H1 (cell line): ENCODE data around the gene CFAP61. TPM values are rescaled to one million over a fixed set of nuclear protein-coding genes. Genes with fewer than 3 reads are reported as not detected.

Experiments used
- CTCF ChIA-PET: fragments of 300-600 bp; sonication (Branson Sonifier 250); formaldehyde crosslinking; loops from one replicate; lab custom pipeline; 2021; ENCODE audit not compliant: partially characterized antibody; lab: Charles Lee
- POLR2A ChIA-PET: fragments of 300-600 bp; sonication (Branson Sonifier 250); formaldehyde crosslinking; loops from one replicate; lab custom pipeline; 2021; ENCODE audit warnings: inconsistent platforms; ENCODE audit not compliant: partially characterized antibody; lab: Charles Lee
- DNase-seq, 2 experiments: peaks; one replicate each; pipeline versions ENCODE4 v3.0.0 to v3.0.0-alpha.2; 2010 to 2022; ENCODE audit warnings: low spot score in 2 of 2, low read depth in 1 of 2, mixed read lengths in 1 of 2
- FAIRE-seq: peaks from 2 replicates; lab custom pipeline; 2011; peaks lifted over from hg19 to GRCh38; lab: Jason Lieb, UNC
- H2AFZ ChIP-seq: 2 replicates; pipeline ENCODE4 v1.8.1; 2012; ENCODE audit warnings: low read length, inconsistent platforms
- H2AK5ac ChIP-seq: 2 replicates; pipeline ENCODE4 v1.6.1; 2013; ENCODE audit warnings: low read depth, low read length
- H2BK120ac ChIP-seq: replicated peaks from 2 replicates; pipeline ENCODE3; 2013; ENCODE audit warnings: low read depth, low read length, inconsistent platforms
- H2BK12ac ChIP-seq: 2 replicates; pipeline ENCODE4 v1.6.1; 2013; ENCODE audit warnings: low read depth, low read length
- H2BK15ac ChIP-seq: 2 replicates; pipeline ENCODE4 v1.6.1; 2013; ENCODE audit warnings: low read length
- H2BK20ac ChIP-seq: 2 replicates; pipeline ENCODE4 v1.6.1; 2013; ENCODE audit warnings: low read length
- H2BK5ac ChIP-seq: 2 replicates; pipeline ENCODE4 v1.6.1; 2013; ENCODE audit warnings: low read depth, low read length
- H3K14ac ChIP-seq: 2 replicates; pipeline ENCODE4 v1.6.1; 2013; ENCODE audit warnings: inconsistent platforms; ENCODE audit not compliant: insufficient read length
- H3K18ac ChIP-seq: 2 replicates; pipeline ENCODE4 v1.6.1; 2013; ENCODE audit warnings: low read length; ENCODE audit errors: extremely low read depth
- H3K23ac ChIP-seq: 2 replicates; pipeline ENCODE4 v1.6.1; 2013; ENCODE audit warnings: inconsistent platforms; ENCODE audit not compliant: insufficient read length
- H3K23me2 ChIP-seq: 2 replicates; pipeline ENCODE4 v1.6.1; 2013; ENCODE audit warnings: low read depth, low read length
- H3K27ac ChIP-seq: 2 replicates; pipeline ENCODE4 v1.6.1; 2011; ENCODE audit warnings: low read depth, low read length, inconsistent platforms
- H3K27me3 ChIP-seq, 4 experiments: replicated peaks in 1 of 4; 1 replicate in 1 of 4; 2 replicates in 3 of 4; pipeline versions ENCODE4 v1.6.1 to v1.8.1; 2011 to 2013; ENCODE audit warnings: low read length in 3 of 4, mild to moderate bottlenecking in 3 of 4, inconsistent platforms in 2 of 4, mixed read lengths in 2 of 4, moderate library complexity in 1 of 4; ENCODE audit not compliant: control insufficient read depth in 3 of 4, insufficient read depth in 3 of 4; ENCODE audit errors: extremely low read depth in 1 of 4
- H3K36me3 ChIP-seq, 4 experiments: 2 replicates each; pipeline versions ENCODE4 v1.6.1 to v1.8.1; 2011 to 2013; ENCODE audit warnings: mild to moderate bottlenecking in 4 of 4, low read length in 3 of 4, moderate library complexity in 2 of 4, control low read depth in 1 of 4, inconsistent platforms in 1 of 4; ENCODE audit not compliant: insufficient read depth in 4 of 4, control insufficient read depth in 2 of 4
- H3K4ac ChIP-seq: replicated peaks from 2 replicates; pipeline ENCODE3; 2013; ENCODE audit warnings: low read length, low read depth, mixed read lengths, inconsistent platforms; ENCODE audit not compliant: insufficient read length
- H3K4me1 ChIP-seq, 4 experiments: replicated peaks in 1 of 4; 1 replicate in 1 of 4; 2 replicates in 3 of 4; pipeline versions ENCODE4 v1.6.1 to v1.8.1; 2011 to 2013; ENCODE audit warnings: low read length in 3 of 4, inconsistent platforms in 2 of 4, mixed read lengths in 1 of 4; ENCODE audit not compliant: insufficient read depth in 4 of 4, control insufficient read depth in 3 of 4
- H3K4me2 ChIP-seq, 2 experiments: 2 replicates each; pipeline versions ENCODE4 v1.6.1 to v1.8.1; 2011 to 2013; ENCODE audit warnings: low read depth in 2 of 2, low read length in 2 of 2, control low read depth in 1 of 2, inconsistent platforms in 1 of 2, mild to moderate bottlenecking in 1 of 2; ENCODE audit not compliant: insufficient read depth in 1 of 2
- H3K4me3 ChIP-seq, 4 experiments: fragments of 200-600, 300-600 bp in 1 of 4; sonication (generic), shearing (Covaris generic), sonication (Bioruptor Twin) in 1 of 4; 2 replicates each; pipeline versions ENCODE4 v1.5.1 to v1.8.1; 2011 to 2016; ENCODE audit warnings: low read length in 4 of 4, low read depth in 3 of 4, control low read depth in 2 of 4, inconsistent platforms in 2 of 4, mild to moderate bottlenecking in 2 of 4, mixed read lengths in 1 of 4, moderate library complexity in 1 of 4; ENCODE audit not compliant: insufficient read depth in 2 of 4; ENCODE audit errors: extremely low read depth in 1 of 4
- H3K56ac ChIP-seq: replicated peaks from 2 replicates; pipeline ENCODE3; 2013; ENCODE audit warnings: low read depth, mild to moderate bottlenecking, mixed read lengths, low read length, inconsistent platforms; ENCODE audit not compliant: insufficient read length
- H3K79me1 ChIP-seq: 2 replicates; pipeline ENCODE4 v1.6.1; 2013; ENCODE audit warnings: low read depth, low read length, control low read depth
- H3K79me2 ChIP-seq, 2 experiments: 2 replicates each; pipeline versions ENCODE4 v1.6.1 to v1.8.1; 2012 to 2013; ENCODE audit warnings: low read length in 2 of 2, mild to moderate bottlenecking in 2 of 2, inconsistent platforms in 1 of 2; ENCODE audit not compliant: insufficient read depth in 2 of 2, control insufficient read depth in 1 of 2
- H3K9ac ChIP-seq, 4 experiments: replicated peaks in 1 of 4; 1 replicate in 1 of 4; 2 replicates in 3 of 4; pipeline versions ENCODE4 v1.6.1 to v1.8.1; 2011 to 2013; ENCODE audit warnings: low read depth in 3 of 4, low read length in 3 of 4, control low read depth in 2 of 4, mild to moderate bottlenecking in 2 of 4, moderate library complexity in 2 of 4, inconsistent platforms in 1 of 4; ENCODE audit errors: extremely low read depth in 1 of 4
- H3K9me3 ChIP-seq, 2 experiments: 2 replicates each; pipeline versions ENCODE4 v1.6.1 to v1.8.1; 2012 to 2013; ENCODE audit warnings: mild to moderate bottlenecking in 2 of 2, moderate library complexity in 2 of 2, control low read depth in 1 of 2, inconsistent platforms in 1 of 2, low read depth in 1 of 2, low read length in 1 of 2, mixed read lengths in 1 of 2; ENCODE audit not compliant: insufficient read depth in 2 of 2
- H4K20me1 ChIP-seq, 2 experiments: replicated peaks in 1 of 2; 2 replicates each; pipeline versions ENCODE3 to v1.8.1; 2011 to 2013; ENCODE audit warnings: inconsistent platforms in 2 of 2, low read length in 2 of 2, mild to moderate bottlenecking in 1 of 2; ENCODE audit not compliant: insufficient read depth in 2 of 2, control insufficient read depth in 1 of 2
- H4K5ac ChIP-seq: 2 replicates; pipeline ENCODE4 v1.6.1; 2013; ENCODE audit warnings: low read length, low read depth, mixed read lengths, inconsistent platforms; ENCODE audit not compliant: insufficient read length
- H4K8ac ChIP-seq: 2 replicates; pipeline ENCODE4 v1.8.0; 2013; ENCODE audit warnings: mild to moderate bottlenecking, moderate library complexity, low read length, inconsistent platforms; ENCODE audit not compliant: insufficient read depth; ENCODE audit errors: extremely low read depth
- H4K91ac ChIP-seq: replicated peaks from 2 replicates; pipeline ENCODE3; 2013; ENCODE audit warnings: low read length, mixed read lengths, inconsistent platforms; ENCODE audit not compliant: insufficient read length
- BACH1 ChIP-seq: IDR thresholded peaks from 2 replicates; pipeline ENCODE4 v1.6.1; 2012; ENCODE audit warnings: low read length, improper control_type of control experiment
- BCL11A ChIP-seq, 2 experiments: IDR thresholded peaks; one replicate each; pipeline ENCODE4 v1.6.1; 2011; ENCODE audit warnings: low read depth in 2 of 2, low read length in 2 of 2, mild to moderate bottlenecking in 2 of 2
- CEBPB ChIP-seq: IDR thresholded peaks from 2 replicates; pipeline ENCODE4 v1.6.1; 2012; ENCODE audit warnings: low read depth, low read length
- WGBS, 2 experiments: shearing (Covaris generic) in 1 of 2; methylation state at CpG; one replicate each; pipeline versions ENCODE4 v1.1.6 to v1.1.7; 2013 to 2015; ENCODE audit warnings: low lambda C conversion rate in 2 of 2, mixed read lengths in 2 of 2, inconsistent platforms in 1 of 2, low coverage in 1 of 2, missing lambda C conversion rate in 1 of 2; ENCODE audit not compliant: insufficient replicate concordance in 2 of 2, insufficient coverage in 1 of 2, insufficient read length in 1 of 2; ENCODE audit errors: extremely low coverage in 1 of 2, missing lambda C conversion rate in 1 of 2; 5-methylcytosine and 5-hydroxymethylcytosine counted together
- polyA plus RNA-seq, 7 experiments: library from polyadenylated mRNA; depleted of rRNA in 3 of 7; stranded (reverse) in 5 of 7; unstranded in 2 of 7; fragments of >200 nt in 5 of 7; fragments of 200-250 nt in 2 of 7; gene quantifications; 1 replicate in 5 of 7; 2 replicates in 1 of 7; 4 replicates in 1 of 7; pipeline versions ENCODE4 v1.2.1 to v1.2.3, GENCODE V29; 2011 to 2013; ENCODE audit warnings: missing spikeins in 2 of 7, mixed read lengths in 2 of 7
- total RNA-seq: library from RNA; stranded (reverse); fragmentation: NEBNext Ultra II Directional; extraction: Animal tissue kit (Norgen Biotek cat#: 25700); gene quantifications from 2 replicates; pipeline ENCODE4 v1.2.1, GENCODE V29; 2021

Gene CFAP61
- total and polyA plus RNA-seq, 2 of the 8 experiments (the other 6 are each of a cell fraction or from before 2014, with no cell fraction given): 0.29 to 0.61 TPM

DNA sequence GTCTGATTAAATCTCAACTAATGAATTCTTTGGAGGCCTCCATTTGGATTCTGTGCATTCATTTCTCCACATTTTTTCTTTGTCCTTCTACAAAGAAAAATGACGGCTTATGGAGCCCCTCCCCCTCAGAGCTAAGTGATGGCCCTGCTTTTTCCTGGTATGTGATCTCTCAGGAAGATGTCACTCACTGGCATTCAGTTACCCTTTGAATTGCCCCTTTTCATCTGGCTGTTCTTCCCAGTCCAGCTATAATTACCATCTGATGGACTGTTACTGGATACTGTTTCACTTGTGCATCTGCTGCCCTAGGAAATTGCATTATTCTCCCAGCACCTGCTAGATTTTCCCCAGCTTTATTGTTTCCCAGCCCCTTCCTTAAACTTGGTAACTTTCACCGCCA lies 151.9 kb downstream of the CFAP61 start:
- Histone ChIP-seq H2BK120ac (no peak overlapping the region), H2AFZ (no peak overlapping the region), H2AK5ac (no peak overlapping the region), H3K14ac (no peak overlapping the region), H3K36me3 (no peaks in the 10 kb centered on the region), H2BK20ac (no peak overlapping the region), H3K23ac (no peak overlapping the region), H3K27me3 (no peaks in the 10 kb centered on the region), H3K4me2 (no peak overlapping the region), H3K9ac (no peak overlapping the region), H3K79me1 (no peaks in the 10 kb centered on the region), H3K4me3 (no peak overlapping the region), H3K9me3 (no peaks in the 10 kb centered on the region), H4K20me1 (no peaks in the 10 kb centered on the region), H3K18ac (no peak overlapping the region), H4K8ac (no peak overlapping the region), H3K27ac (no peak overlapping the region), H4K91ac (no peak overlapping the region), H2BK12ac (no peak overlapping the region), H3K79me2 (no peaks in the 10 kb centered on the region), H4K5ac (no peak overlapping the region), H3K23me2 (no peaks in the 10 kb centered on the region), H2BK15ac (no peak overlapping the region), H3K4me1 (peaks cover 4 to 16% (median 6%) of the 10 kb centered on the region in 4 experiments; a peak in 6 of 7 replicates), H3K4ac (no peak overlapping the region), H3K56ac (no peak overlapping the region), H2BK5ac (no peak overlapping the region)
- FAIRE-seq (no peak), DNase-seq (no peak)
- TF ChIP-seq BACH1: no peak
- TF ChIP-seq BCL11A (IDR thresholded peaks at IDR 0.05; ENCODE audit: low read depth in 2 of 2, low read length in 2 of 2): no peak
- no peak for TF ChIP-seq CEBPB
- ChIA-PET POLR2A (no interaction called here), CTCF (interaction anchor here (1.1 to 2.7 kb wide), 4 partner anchors 10 to 115 kb away, joined by 3 to 10 read pairs (median 4); no protein-coding TSS in a partner anchor)
- WGBS, 2 experiments: 92% methylated on average over 2 of the region's 2 CpGs; no CpG with 5 or more reads in 1 of the 2 experiments
